PC-3 (cell line): ENCODE data around the gene SDC4. TPM values are rescaled to one million over a fixed set of nuclear protein-coding genes. Genes with fewer than 3 reads are reported as not detected.

Experiments
- ATAC-seq: fragments of 200-7000 bp; cut with Tn5 transposase; 2 replicates; pipeline ENCODE4 v1.9.1; 2020; ENCODE audit warnings: mild to moderate bottlenecking, moderate library complexity
- BruUV-seq: library from RNA; stranded (reverse); fragments of 400-500 nt; replicated peaks from 2 replicates; lab custom pipeline; 2021; lab: Mats Ljungman, UMichigan
- CTCF ChIA-PET: fragments of 300-600 bp; sonication (Branson Sonifier 250); formaldehyde crosslinking; loops from one replicate; lab custom pipeline; 2022; ENCODE audit warnings: antibody characterized with exemption; lab: Charles Lee
- POLR2A ChIA-PET: fragments of 300-600 bp; sonication (Branson Sonifier 250); formaldehyde crosslinking; loops from one replicate; lab custom pipeline; 2022; ENCODE audit warnings: antibody characterized with exemption; ENCODE audit not compliant: unreplicated experiment; lab: Charles Lee
- DNase-seq: peaks from one replicate; pipeline ENCODE4 v3.0.0-alpha.2; 2015
- H2AFZ ChIP-seq: fragments of 300-600 bp; sonication (generic); 2 replicates; pipeline ENCODE4 v1.6.0; 2016; ENCODE audit warnings: antibody characterized with exemption, low read length
- H3F3A ChIP-seq: fragments of 300-600 bp; sonication (generic); one replicate; pipeline ENCODE4 v1.6.0; 2017; ENCODE audit warnings: antibody characterized with exemption, low read length, control low read depth, mild to moderate bottlenecking; ENCODE audit not compliant: unreplicated experiment
- H3K27ac ChIP-seq: fragments of 300-600 bp; sonication (generic); 2 replicates; pipeline ENCODE4 v1.5.1; 2016; ENCODE audit warnings: mild to moderate bottlenecking, low read length
- H3K27me3 ChIP-seq: fragments of 300-600 bp; sonication (generic); 2 replicates; pipeline ENCODE4 v1.6.1; 2016; ENCODE audit warnings: low read length, mixed read lengths
- H3K36me3 ChIP-seq: fragments of 300-600 bp; sonication (generic); 2 replicates; pipeline ENCODE4 v1.6.1; 2016; ENCODE audit warnings: low read depth, mixed run types, low read length, mixed read lengths
- H3K4me1 ChIP-seq: fragments of 300-600 bp; sonication (generic); 2 replicates; pipeline ENCODE4 v1.5.1; 2016; ENCODE audit warnings: low read length; ENCODE audit not compliant: insufficient read depth
- H3K4me2 ChIP-seq: fragments of 300-600 bp; sonication (generic); 2 replicates; pipeline ENCODE4 v1.6.0; 2016; ENCODE audit warnings: low read length
- H3K4me3 ChIP-seq: fragments of 300-600 bp; sonication (generic); 2 replicates; pipeline ENCODE4 v1.5.1; 2016; ENCODE audit warnings: mild to moderate bottlenecking, low read length, mixed read lengths
- H3K79me2 ChIP-seq: fragments of 300-600 bp; sonication (generic); 2 replicates; pipeline ENCODE4 v1.6.1; 2017; ENCODE audit warnings: low read length, mixed read lengths
- H3K9ac ChIP-seq: fragments of 300-600 bp; sonication (generic); 2 replicates; pipeline ENCODE4 v1.6.0; 2016; ENCODE audit warnings: mild to moderate bottlenecking, low read length
- H3K9me2 ChIP-seq: fragments of 300-600 bp; sonication (generic); replicated peaks from 2 replicates; pipeline ENCODE4 v1.6.1; 2016; ENCODE audit warnings: mixed run types, low read length, mixed read lengths
- H3K9me3 ChIP-seq: fragments of 300-600 bp; sonication (generic); 2 replicates; pipeline ENCODE4 v1.6.1; 2016; ENCODE audit warnings: low read length, mixed read lengths
- H4K20me1 ChIP-seq: fragments of 300-600 bp; sonication (generic); 2 replicates; pipeline ENCODE4 v1.6.1; 2016; ENCODE audit warnings: low read length, mixed read lengths
- CTCF ChIP-seq: fragments of 300-600 bp; sonication (generic); conservative IDR thresholded peaks from 2 replicates; pipeline ENCODE4 v1.5.1; 2017; ENCODE audit warnings: antibody characterized with exemption, low read depth, mild to moderate bottlenecking, low read length
- EZH2 ChIP-seq: fragments of 300-600 bp; sonication (generic); IDR thresholded peaks from one replicate; pipeline ENCODE4 v1.6.1; 2017; ENCODE audit warnings: antibody characterized with exemption, mild to moderate bottlenecking, low read length; ENCODE audit not compliant: unreplicated experiment
- EZH2phosphoT487 ChIP-seq: fragments of 300-600 bp; sonication (generic); IDR thresholded peaks from 2 replicates; pipeline ENCODE4 v1.6.1; 2018; ENCODE audit warnings: mild to moderate bottlenecking, antibody characterized with exemption, low read length, borderline replicate concordance
- intact Hi-C: fragments of 100-400 bp; cut with micrococcal nuclease; formaldehyde crosslinking; loops from 2 replicates; pipeline ENCODE4 v1.9.0; 2023
- total RNA-seq: library from RNA; depleted of rRNA; stranded (reverse); fragments of >200 nt; gene quantifications from 2 replicates; pipeline ENCODE4 v1.2.3, GENCODE V29; 2014

SDC4 gene
- total RNA-seq, 1 experiment from 2014 or later = 134 TPM

GRCh38 chr20:45339799-45340198 is 8.4 kb downstream of the SDC4 start:
- H3K4me1 ChIP-seq = peaks cover 91% of the 10 kb centered on the region
- no peak for TF ChIP-seq CTCF
- TF ChIP-seq EZH2phosphoT487 = no peak
- TF ChIP-seq EZH2 = no peak
- CTCF ChIA-PET = no interaction called here
- no peak overlapping the region for H3K4me3 ChIP-seq
- H3K9ac ChIP-seq = no peak overlapping the region
- no peak for DNase-seq
- H2AFZ ChIP-seq = no peak overlapping the region
- no peaks in the 10 kb centered on the region for H3K27me3 ChIP-seq
- H3K4me2 ChIP-seq = no peak overlapping the region
- peaks cover 94% of the 10 kb centered on the region for H3K79me2 ChIP-seq
- H4K20me1 ChIP-seq = peaks cover 20% of the 10 kb centered on the region; the same call in 1 of the 2 replicates
- no peak overlapping the region for H3K27ac ChIP-seq
- intact Hi-C loops = loop anchor here (10.0 kb wide), 1 partner anchor 435 kb away; no protein-coding TSS in a partner anchor
- peaks cover 14% of the 10 kb centered on the region for H3F3A ChIP-seq
- no peaks in the 10 kb centered on the region for H3K9me3 ChIP-seq
- POLR2A ChIA-PET = no interaction called here
- no TSS peak for BruUV-seq
- no peaks in the 10 kb centered on the region for H3K9me2 ChIP-seq
- H3K36me3 ChIP-seq = peaks cover 40% of the 10 kb centered on the region
- no peak for ATAC-seq

- H3K9me3 ChIP-seq = no peaks in the 10 kb centered on the region
- POLR2A ChIA-PET = interaction anchor here (0.5 kb wide), 1 partner anchor 53 kb away, joined by 31 read pairs; no protein-coding TSS in a partner anchor
- CTCF ChIA-PET = no interaction called here
- no peak for DNase-seq
- H3K4me1 ChIP-seq = peaks cover 86% of the 10 kb centered on the region
- no peak overlapping the region for H3K4me3 ChIP-seq
- H3K36me3 ChIP-seq = peaks cover 42% of the 10 kb centered on the region
- peaks cover 20% of the 10 kb centered on the region; the same call in 1 of the 2 replicates for H4K20me1 ChIP-seq
- no TSS peak for BruUV-seq
- intact Hi-C loops = no loop called here
- no peak overlapping the region for H2AFZ ChIP-seq
- peaks cover 95% of the 10 kb centered on the region for H3K79me2 ChIP-seq
- TF ChIP-seq EZH2phosphoT487 = no peak
- TF ChIP-seq CTCF = no peak
- TF ChIP-seq EZH2 = no peak
- peak overlapping the region; percentile 68; the same call in 1 of the 2 replicates for H3K4me2 ChIP-seq
- H3K9ac ChIP-seq = no peak overlapping the region
- ATAC-seq = no peak
- H3K27ac ChIP-seq = peak overlapping the region; percentile 95
- H3K27me3 ChIP-seq = no peaks in the 10 kb centered on the region
- peaks cover 14% of the 10 kb centered on the region for H3F3A ChIP-seq
- no peaks in the 10 kb centered on the region for H3K9me2 ChIP-seq
Observed at GRCh38 chr20:45339084-45339483, 9.1 kb downstream of the SDC4 start.
